ENCODE measurements around the gene TBC1D1.

The TBC1D1 gene

DNA sequence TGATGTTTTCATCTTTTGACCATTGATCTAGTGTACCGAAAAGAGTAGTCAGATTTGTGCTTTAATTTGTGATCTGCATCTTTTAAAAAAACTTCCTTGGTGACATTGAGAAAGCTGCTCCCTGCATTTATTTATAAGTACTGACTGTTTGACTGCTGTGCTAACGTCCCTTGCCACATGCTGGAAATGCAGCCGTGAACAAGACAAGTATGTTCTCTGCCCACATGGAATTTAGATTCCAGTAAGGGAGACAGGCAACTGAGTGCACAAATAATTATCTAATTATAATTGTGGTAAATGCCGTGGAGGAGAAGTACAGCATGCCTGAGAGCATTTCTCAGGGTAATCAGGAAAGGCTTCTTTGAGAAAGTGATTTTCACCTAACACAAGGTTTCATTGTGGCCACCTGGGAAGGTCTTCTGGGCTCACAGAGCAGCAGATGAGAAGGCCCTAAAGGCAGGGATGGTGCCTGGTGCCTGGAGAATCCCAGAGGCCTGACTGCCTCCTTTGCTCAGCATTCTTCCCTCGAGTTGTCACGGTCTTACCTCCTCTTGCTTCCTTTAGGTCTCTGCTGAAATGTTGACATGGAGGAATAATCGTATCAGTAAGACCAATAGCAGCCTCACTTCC lies 125.1 kb downstream of the TBC1D1 start:
- no peak for TF ChIP-seq ZFP30 (CRISPR knock-in tag; IDR thresholded peaks at IDR 0.05)
- TF ChIP-seq CREB5 (CRISPR knock-in tag; IDR thresholded peaks at IDR 0.05; ENCODE audit: low read depth): no peak
- TF ChIP-seq GLIS3 (CRISPR knock-in tag; IDR thresholded peaks at IDR 0.05): no peak
- no peak for TF ChIP-seq PPARA (CRISPR knock-in tag; IDR thresholded peaks at IDR 0.05; ENCODE audit: borderline replicate concordance)
- no peak for TF ChIP-seq TCF4 (CRISPR knock-in tag; IDR thresholded peaks at IDR 0.05; ENCODE audit: borderline replicate concordance)
- TF ChIP-seq TOX (CRISPR knock-in tag; IDR thresholded peaks at IDR 0.05; ENCODE audit: borderline replicate concordance): no peak
- no peak for TF ChIP-seq ZNF70 (CRISPR knock-in tag; IDR thresholded peaks at IDR 0.05)
- no peak for TF ChIP-seq ISL1 (CRISPR knock-in tag; IDR thresholded peaks at IDR 0.05)
- TF ChIP-seq ZNF8 (CRISPR knock-in tag; IDR thresholded peaks at IDR 0.05): no peak
- TF ChIP-seq CSRNP3 (CRISPR knock-in tag; IDR thresholded peaks at IDR 0.05): no peak
- no peak for TF ChIP-seq SNAI2 (CRISPR knock-in tag; IDR thresholded peaks at IDR 0.05)
- TF ChIP-seq PATZ1 (CRISPR knock-in tag; IDR thresholded peaks at IDR 0.05; ENCODE audit: borderline replicate concordance): no peak
- TF ChIP-seq ZFP3 (CRISPR knock-in tag; IDR thresholded peaks at IDR 0.05): no peak
- TF ChIP-seq ZC3H10 (CRISPR knock-in tag; IDR thresholded peaks at IDR 0.05): no peak
- TF ChIP-seq OSR1 (CRISPR knock-in tag; IDR thresholded peaks at IDR 0.05): no peak
- TF ChIP-seq ESRRG (CRISPR knock-in tag; IDR thresholded peaks at IDR 0.05): no peak
- TF ChIP-seq TSHZ2 (CRISPR knock-in tag; IDR thresholded peaks at IDR 0.05): no peak
- no peak for TF ChIP-seq ZNF565 (CRISPR knock-in tag; conservative IDR thresholded peaks at IDR 0.05; ENCODE audit: low read depth)
- no peak for TF ChIP-seq ARNTL (CRISPR knock-in tag; IDR thresholded peaks at IDR 0.05; ENCODE audit: borderline replicate concordance, low read depth)

DNA sequence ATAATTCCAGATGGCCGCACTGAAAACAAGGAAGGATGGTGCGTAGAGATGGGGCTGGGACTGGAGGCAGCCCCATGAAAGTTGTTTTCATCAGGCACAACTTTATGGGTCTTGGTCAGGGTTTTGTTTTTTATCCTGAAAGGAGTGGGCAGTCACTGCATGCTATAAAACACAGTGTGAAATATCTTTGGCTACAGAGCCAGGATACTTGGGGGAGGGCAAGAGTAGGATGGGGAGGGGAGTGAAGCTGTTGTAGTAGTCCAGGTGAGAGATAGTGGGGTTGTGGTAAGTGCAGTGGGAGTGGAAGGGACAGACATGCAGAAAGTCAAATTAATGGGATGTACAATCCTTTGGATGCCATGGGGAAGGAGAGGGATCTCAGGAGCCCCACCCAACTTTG lies 125.8 kb downstream of the TBC1D1 start:
- no peak for ATAC-seq
- TF ChIP-seq ISL1 (CRISPR knock-in tag; IDR thresholded peaks at IDR 0.05) (no peak), CSRNP3 (CRISPR knock-in tag; IDR thresholded peaks at IDR 0.05) (no peak), ZFP30 (CRISPR knock-in tag; IDR thresholded peaks at IDR 0.05) (no peak), CREB5 (CRISPR knock-in tag; IDR thresholded peaks at IDR 0.05; ENCODE audit: low read depth) (no peak), ZFP3 (CRISPR knock-in tag; IDR thresholded peaks at IDR 0.05) (no peak)
- TF ChIP-seq, protein P1, sequence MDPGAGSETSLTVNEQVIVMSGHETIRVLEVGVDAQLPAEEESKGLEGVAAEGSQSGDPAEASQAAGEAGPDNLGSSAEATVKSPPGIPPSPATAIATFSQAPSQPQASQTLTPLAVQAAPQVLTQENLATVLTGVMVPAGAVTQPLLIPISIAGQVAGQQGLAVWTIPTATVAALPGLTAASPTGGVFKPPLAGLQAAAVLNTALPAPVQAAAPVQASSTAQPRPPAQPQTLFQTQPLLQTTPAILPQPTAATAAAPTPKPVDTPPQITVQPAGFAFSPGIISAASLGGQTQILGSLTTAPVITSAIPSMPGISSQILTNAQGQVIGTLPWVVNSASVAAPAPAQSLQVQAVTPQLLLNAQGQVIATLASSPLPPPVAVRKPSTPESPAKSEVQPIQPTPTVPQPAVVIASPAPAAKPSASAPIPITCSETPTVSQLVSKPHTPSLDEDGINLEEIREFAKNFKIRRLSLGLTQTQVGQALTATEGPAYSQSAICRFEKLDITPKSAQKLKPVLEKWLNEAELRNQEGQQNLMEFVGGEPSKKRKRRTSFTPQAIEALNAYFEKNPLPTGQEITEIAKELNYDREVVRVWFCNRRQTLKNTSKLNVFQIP (CRISPR knock-in tag; IDR thresholded peaks at IDR 0.05; ENCODE audit: borderline replicate concordance, low read depth): no peak

More for the DNA sequence above, 125.1 kb downstream of the TBC1D1 start:
- no peak for ATAC-seq
